ENCODE measurements around the gene ABHD12.
"Not testable (repeated sequence)": the region's sequence is repeated elsewhere in the genome, so short reads cannot be mapped to it uniquely, and the experiment has no call there.

The ABHD12 gene

DNA sequence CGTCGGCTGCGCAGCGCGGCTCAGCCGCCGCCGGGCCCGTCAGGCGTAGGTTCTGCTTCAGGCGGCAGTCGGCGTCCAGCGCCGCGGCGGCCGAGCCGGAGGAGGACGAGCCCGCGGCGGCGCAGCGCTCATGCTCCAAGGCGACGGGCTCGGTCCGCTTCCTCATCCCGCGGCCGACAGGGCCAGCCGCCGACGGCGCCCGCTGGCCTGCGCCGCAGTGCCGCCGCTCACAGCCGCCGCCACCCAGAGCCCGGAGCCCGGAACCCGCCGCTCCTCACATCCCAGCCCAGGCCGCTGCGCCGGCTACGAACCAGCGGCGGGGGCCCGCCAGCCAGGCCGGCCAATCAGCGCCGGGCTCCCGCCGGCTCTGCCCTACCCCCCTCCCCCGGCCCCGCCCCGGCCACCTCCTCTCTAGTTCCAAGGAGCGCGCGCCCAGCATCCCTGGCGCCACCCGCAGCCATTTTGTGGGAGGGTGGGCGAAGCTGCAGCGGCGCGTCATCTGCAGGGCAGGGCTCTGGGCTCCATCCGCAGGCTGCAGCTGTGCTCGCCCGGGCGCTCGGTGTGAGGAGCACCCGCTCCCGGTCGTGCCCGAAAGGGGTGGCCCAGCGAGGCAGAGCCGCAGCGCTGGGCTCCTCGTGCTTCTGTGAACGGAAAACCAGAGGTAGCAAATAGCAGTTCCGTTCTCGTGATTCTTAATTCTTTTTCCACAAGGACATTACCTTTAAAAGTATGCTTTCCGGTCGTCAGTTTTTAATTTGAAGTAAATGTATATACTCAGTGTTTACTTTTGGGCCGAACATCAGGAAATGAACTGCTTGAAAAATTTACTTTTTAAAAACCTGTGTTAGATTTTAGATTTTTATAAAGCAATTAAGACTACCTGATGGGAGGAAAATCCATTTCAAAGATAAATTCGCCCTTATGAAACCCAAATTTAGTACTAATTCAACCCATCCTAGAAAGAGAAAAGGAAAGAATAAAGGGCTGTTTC is at the start of gene ABHD12:
Gene ABHD12 (minus strand): TSS at position 298 of the 991 bp plus-strand sequence. CDS start 132 bp downstream, at position 166.
- peak; percentile 96 for DNase-seq

DNA sequence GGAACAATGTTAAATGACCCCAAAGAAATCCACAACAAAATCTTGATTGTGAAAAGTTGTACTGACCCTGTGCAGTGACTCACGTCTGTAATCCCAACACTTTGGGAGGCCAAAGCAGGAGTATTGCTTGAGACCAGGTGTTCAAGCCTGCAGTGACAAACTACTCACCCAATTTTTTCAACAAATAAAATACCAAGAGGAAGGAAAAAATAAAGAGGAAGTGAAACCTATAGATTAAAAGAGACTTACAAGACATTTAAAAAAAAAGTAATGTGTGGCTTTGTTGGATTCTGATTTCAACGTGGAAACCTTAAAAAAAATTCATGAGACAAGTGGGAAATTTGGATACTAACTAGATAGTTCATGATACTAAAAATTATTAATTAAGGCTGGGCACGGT is 48.7 kb upstream of the ABHD12 start:
- DNase-seq, result no peak

DNA sequence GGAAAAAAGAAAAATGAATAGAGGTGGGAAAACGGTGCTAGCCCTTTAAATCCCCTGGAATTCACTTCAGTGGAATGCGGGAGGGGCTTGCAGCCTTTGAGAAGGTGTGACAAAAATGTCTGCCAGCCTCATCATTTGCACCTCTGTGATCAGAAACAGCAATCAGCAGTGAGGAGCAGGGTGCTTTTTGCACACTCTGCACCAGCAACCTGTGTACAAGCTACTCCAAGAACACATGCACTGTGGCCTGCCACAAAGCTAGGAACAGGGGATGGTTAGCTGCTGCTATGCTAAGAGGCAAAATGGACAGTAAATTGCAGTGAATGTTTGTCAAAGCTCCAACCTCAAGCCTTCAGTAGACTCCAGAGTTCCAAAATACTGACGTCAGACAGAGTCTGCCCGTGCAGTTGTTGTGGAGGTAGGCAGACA is 46.5 kb upstream of the ABHD12 start:
- peak; percentile 33 for DNase-seq

DNA sequence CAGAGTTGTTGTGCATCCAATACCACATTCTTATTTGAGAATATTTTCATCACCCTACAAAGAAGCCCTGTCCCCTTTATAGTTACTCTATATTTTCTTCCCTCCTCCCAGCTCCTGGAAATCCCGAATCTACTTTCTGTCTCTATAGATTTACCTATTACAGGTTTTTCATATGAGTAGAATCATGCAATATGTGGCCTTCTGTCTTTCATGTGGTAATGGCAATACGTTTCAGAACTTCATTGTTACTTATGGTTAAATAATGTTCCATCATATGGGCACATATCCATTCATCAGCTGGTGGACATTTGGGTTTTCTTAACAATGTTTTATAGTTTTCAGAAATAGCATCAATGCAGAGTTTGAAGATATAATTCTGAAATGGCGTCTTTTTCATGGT is 33.9 kb upstream of the ABHD12 start:
- DNase-seq, result no peak

DNA sequence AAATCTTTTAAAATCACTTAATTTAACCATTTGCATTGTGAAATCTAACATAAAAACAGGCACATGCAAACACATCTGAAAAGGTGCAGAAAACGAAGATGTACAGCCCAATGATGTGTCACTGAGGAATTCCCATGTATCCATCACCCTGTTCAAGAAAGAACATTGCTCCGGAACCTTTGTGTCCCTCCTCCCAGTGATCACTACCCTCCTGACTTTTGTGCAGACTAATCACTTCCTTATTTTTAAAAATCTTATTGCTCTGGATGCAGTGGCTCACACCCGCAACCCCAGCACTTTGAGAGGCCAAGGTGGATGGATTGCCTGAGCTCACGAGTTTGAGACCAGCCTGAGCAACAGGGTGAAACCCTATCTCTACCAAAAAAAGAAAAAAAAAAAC is 31.4 kb upstream of the ABHD12 start:
- no peak for DNase-seq

DNA sequence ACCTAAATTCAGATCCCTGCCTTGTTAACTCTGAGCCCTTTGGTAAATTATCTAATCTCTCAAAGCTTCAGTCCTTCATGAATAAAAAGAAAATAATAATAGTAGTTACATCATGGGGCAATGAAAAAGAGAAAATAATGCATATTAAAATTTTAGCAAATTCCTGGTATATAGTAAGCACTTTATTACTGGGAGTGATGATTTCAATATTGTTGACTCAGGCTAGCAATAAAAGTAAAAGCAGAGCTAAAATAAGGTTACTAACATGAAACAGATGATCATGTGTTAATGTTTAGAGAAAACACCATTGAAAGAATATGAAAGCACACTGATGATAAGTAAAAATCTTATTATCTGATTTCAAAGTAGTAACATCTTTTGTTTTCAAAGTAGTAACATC is 30.5 kb upstream of the ABHD12 start:
- DNase-seq, result no peak

DNA sequence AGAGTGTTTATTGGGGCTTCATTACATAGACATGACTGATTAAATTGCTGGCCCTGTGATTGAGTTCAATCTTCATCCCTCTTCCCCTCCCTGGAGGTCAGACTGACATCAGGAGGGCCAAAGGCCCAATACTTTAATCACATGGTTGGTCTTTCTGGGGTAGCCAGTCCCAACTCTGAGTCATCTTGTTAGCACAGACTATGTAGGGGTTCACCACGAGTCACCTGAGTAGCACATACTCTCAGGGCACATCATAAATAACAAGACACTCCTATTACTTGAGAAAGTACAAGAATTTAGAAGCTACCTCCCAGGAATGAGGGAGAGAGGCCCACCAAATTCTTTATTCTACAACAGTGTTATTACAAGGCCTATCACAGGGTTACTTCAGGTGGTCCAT is 28.1 kb upstream of the ABHD12 start:
- DNase-seq, result peak; percentile 17

DNA sequence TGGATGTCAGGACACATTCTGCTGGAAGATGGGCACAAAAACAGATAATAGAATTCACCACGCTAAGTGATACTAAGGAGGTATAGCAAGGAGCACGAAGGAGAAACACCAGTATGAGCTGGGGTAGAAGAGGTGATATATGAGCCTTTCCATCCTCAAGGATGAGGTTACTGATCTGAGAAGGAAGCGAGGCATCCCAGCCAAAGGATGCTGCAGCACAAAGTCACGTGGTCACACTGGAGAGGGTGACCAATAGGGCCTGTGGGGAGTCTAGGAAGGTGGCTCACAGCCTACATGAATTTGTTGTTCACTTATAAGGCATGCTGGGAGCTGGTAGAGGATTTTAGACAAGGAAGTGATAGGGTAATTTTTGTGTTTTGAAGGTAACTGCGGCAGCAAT is 18.3 kb upstream of the ABHD12 start:
- no peak for DNase-seq

DNA sequence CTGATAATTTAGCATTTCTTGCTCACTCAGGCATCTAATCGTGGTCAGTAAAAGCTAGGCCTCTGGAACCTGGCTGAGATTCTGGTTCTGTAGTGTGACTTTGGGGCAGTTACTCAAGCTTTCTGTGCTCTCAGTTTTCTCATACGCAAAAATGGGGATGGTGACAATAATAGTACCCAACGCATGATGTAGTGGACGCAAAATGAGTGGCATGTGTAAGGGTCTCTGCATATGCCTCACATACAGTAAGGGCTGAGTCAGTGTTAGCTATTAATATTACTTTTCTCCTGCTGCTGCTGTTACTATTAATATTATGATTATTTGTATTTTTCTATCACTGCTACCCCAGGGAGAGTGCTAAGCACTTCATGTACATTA is 17.5 kb upstream of the ABHD12 start:
- DNase-seq, result no peak

DNA sequence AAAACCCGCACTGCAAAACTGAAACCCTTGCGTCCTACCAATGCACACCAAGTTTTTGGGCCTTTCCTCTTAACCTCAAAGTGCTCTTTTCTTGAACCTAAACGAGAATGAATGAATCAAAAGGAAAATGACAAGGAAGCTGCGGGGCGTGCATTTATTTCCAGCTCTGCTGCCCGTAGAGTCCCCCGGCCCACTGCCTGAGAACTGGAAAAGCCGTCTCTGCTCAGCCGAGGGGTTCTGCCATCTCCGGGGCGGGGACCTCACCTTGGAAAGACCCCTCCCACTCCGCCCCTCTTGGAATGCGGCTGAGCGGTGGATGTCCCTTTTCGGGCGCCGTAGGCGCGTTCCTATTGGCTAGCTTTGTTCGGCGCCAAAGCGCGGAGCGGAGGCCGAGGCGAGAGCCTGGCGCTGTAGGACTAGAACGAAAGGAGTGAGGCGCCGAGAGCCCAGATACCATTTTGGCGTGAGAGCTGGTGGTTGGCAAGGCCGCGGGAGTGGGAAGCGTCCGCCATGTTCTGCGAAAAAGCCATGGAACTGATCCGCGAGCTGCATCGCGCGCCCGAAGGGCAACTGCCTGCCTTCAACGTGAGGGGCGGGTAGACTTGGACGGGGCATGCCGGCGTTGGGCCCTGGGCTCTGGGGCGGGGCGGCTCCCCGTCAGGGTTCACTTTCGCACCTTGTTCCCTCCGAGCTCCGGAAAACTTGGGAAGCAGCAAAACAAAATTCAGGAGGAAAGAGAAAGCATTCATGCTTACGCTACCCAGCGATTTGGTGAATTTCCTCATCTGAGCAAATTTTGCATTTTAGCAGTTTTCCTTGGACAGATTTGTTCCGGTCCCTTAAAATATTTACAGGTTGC is 16.9 kb upstream of the ABHD12 start, which contains the start of gene GINS1:
Gene GINS1 (plus strand): TSS at position 363 of the 859 bp plus-strand sequence. CDS start 148 bp downstream, at position 511.
- peak; percentile 89 for DNase-seq

DNA sequence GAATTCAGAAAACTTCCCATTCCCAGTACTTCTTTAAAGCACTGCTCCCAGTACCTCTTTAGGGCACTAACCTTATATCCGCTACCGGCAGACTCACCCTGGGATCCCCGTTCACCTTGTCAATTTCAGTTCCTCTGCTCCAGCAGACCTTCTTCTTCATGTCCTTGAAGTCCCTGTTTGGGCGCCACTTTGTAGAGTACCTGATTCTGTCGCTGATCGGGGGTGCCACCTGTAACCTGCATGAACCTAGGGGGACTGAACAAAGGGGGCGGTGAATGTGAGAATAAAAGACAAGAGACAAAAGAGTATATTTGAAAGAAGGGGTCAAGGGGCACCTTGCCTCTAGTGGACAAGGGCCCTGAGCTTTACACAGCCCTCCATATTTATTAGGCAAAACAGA is 11.9 kb upstream of the ABHD12 start:
- DNase-seq, result no peak

DNA sequence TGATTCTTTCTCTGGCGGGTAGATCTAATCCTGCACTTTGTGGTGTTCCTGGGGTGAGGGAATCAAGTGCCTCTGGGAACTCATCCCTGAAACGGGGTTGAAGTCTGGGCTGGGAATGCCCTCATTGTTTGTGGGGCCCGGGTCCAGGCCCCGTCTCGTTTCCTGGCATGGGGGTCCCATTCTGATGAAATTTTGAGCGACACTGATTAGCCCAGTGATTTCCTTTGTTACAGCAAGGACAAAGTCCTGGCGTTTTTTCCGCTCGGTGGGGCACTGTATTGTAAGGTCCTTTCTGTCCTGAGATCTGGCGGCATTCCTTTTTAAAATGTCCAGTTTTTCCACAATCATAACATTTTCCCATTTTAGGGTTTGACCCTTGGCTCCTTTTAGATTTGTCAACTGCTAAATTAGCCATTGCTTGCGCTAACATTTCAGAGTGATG is 9.7 kb upstream of the ABHD12 start:
- not testable (repeated sequence) for DNase-seq

DNA sequence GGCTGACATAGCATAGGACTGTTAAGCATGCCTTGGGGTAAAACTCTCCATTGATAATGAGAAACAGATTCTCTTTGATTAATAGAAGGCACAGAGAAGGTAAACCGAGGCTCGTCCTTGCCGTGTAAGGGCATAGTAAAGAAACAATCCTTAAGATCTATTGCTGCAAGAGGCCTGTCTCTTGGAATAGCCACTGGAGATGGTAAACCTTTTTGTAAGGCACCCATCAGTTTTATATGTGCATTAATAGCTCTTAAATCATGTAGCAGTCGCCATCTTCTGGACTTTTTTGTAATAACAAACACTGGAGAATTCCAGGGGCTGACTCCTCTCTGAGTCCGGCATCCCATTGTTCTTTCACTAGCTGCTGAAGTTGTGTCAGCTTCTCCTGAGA is 8.4 kb upstream of the ABHD12 start:
- DNase-seq, result peak; percentile 83

DNA sequence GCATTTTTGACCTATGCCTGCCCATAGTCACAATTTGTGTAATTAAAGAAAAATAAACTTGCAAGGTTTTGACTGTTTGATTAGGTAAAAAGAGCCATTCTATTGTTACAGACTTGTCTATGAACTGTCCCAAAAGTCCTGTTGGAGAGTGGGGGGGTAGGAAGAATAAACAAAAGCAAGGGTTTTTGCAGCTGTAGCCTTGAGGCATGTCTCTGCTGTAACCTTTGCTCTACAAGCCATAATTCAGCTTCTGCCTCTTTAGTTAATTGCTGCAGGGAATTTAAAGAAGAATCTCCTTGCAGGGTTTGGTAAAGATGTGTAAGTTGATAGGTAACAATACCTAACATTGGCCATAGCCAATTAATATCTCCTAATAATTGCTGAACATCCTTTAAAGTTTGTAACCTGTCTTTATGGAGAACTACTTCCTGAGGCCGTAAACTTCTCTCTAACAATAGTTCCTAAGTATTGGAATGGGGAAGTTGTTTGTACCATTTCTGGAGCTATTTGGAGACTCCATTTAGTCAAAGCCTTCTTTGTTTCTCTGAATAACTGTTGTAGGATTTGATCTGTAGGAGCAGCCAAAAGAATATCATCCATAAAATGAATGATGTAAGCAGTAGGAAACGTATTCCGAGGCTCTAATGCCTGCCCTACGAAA is 7.9 kb upstream of the ABHD12 start:
- DNase-seq, result no peak

DNA sequence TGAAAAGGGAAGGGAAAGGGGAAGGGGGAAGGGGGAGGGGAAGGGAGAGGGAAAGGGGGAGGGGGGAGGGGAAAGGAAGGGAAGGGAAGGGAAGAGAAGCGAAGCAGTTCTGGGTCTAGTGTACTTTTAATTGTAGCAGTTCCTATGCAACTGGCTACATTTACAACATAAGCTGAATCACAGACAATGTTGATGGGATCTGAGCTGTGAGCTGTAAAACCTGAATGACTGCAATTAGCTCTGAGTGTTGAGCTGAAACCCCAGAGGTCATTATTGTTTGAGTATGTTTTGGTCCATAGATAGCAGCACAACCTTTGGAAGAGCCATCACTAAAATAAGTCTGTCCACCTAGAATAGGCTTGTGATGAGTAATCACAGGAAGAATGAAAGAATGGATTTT is 7.2 kb upstream of the ABHD12 start:
- peak; percentile 12 for DNase-seq

DNA sequence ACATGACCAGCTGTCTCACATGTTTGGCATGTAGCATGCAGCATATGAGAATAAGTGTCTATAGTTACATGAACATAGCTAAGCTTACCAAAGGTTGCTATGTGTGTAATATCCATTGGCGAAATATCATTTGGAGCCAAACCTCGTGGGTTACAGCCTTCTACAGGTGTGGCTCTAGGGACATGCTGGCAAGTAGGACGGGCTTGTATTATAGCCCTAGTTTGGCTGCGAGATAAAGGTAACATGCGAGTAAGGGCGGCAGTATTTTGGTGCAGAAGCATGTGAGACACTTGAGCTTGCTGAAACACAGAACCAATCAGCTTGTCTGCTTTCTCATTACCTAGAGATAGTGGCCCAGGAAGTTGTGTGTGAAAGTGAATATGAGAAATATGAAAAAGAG is 6.5 kb upstream of the ABHD12 start:
- no peak for DNase-seq

DNA sequence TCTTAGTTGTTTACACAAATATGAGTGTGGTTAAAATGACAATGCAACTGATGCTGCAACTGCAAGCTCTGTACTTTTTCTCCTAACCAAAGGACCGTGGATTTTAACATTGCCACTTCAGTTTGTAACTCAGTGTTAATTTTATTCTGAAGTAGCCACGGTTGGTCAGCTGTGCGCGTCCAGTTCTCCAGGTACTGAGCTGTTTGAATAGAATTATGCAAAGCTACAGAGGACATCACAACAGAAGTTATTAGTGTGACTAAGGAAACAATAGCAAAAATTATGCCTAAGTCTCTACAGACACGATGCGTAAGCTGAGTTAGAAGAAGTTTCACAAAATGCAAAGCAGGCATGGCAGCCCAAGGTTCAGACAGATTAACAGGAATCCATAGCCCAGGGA is 4.4 kb upstream of the ABHD12 start:
- DNase-seq, result no peak

DNA sequence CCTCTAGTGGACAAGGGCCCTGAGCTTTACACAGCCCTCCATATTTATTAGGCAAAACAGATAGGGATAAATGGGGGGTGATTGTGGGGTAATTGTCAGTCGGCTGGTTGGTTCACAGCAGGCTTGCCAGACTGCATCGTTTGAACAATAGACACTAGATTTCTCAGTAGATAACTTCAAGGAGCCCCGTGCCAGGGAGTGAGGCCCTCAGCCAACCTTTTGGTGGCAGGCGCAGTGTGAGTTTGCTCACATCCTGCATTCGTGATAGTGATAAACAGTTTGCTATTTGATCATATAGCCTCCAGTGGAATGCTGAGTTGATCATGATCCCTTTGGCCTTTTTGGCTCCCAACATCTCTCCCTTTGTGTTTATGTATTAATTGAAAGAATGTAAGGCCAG is 3.6 kb upstream of the ABHD12 start:
- DNase-seq, result no peak

DNA sequence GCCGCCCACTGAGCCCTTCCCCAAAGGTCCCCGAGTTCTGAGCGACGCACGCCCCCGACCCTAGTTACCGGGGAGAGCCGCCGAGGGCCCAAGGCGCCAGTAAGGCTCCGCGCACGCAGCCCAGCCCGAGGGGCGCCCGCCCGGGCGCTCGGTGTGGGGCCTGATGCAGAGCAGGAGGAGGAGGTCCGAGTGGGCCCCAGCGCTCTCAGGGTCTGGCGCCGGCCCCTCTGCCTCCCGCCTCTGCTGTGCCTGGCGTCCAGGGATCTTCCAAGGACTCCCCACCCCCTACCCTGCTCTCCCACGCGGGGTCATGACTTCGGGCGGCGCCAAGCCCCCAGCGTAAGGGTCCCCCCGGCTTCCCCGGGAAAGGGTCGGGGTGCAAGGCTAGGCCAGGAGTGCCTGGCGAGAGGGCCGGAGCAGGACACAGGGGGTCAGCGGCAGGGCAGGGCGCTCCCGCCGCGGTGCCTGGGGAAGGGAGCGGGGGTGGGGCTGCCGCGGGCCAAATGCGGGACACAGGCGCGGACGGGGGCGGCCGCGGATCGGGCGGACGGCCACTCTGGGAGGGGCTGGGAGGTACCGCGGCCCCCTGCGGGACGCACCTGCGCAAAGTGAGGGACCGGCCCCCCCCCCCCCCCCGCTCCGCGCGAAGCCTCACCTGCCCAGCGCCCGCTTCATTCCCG is 637 bp downstream of the ABHD12 start:
- DNase-seq, result no peak

DNA sequence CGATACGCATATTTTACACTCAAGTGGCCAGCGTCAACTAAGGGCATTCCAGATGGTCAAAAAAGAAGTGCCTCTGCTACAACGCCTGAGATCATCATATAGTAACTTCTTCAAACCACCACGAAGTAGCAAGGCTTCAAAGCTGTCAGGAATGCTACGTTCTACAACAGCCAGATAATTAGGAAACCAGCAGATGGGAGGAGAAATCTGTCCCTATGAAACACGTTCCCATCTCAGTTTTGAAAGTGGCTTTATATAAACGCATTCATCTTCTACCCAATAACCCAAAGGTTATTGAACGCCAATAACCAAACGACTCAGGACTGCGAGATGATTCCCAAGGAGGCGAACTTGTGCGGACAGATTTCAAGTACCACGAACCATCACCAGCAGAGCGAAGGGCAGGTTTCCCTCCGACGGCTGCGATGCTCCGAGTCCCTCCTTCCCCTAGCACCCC is 1.2 kb downstream of the ABHD12 start:
- peak; percentile 29 for DNase-seq

DNA sequence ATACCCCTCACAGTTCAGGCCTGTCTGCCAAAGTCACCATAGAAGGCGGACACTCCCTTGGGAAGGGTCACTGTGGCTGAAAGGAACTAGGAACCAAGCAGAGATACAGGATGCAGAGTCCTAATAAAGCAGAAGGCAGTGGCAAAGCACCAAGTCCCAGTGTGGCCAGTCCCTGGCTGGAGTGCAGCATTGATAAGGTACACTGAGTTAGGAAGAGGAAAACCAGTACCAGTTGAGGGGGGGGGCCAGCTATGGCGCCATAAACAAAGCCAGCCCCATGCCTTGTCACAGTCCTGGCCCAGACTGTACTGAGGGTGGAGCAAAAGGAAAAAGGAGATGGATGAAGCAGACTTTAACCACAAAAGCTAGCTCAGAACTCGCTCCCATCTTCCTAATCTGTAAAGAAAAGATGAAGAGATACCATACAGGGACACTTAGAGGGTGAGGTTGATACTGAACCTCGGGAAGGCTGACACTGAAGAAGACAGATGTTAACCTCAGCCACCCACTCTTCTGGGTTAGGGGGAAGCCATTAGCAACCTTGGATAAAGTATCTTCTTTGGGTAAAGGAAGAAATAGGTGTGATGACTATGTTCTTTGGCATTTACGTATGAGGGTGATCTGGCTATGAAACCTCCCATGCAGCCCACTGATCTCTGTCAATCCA is 7.8 kb downstream of the ABHD12 start:
- no peak for DNase-seq

All from fibroblast of upper back skin (primary cell).